ENCODE data around the gene SMYD4. TPM values are rescaled to one million over a fixed set of nuclear protein-coding genes. Genes with fewer than 3 reads are reported as not detected.

Gene SMYD4
- total and polyA plus RNA-seq, 9 of the 15 experiments (the other 6 are each of a cell fraction or from before 2014, with no cell fraction given), result 1.3 to 10.2 (median 6.7) TPM

DNA sequence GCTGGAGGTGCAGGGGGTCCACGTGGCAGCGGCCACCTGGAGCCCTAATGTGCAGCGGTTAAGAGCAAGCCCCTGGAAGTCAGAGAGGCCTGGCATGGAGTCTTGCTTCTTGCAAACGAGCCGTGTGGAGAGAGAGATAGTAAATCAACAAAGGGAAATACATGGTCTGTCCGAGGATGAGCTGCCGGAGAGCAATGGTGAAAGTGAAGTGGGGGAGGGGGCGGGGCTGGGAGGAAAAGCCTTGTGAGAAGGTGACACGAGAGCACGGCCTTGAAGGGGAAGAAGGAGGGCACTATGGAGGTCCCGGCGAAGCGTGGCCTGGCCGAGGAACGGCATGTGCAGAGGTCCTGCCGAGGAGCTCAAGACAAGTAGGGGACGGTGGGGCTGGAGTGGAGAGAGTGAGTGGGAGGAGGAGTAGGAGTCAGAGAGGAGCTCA, 73.9 kb downstream of the SMYD4 start:
- H3K79me2 ChIP-seq (ENCODE audit: control insufficient read depth, insufficient read depth, low read length), result no peaks in the 10 kb centered on the region
- TF ChIP-seq ARID1B (IDR thresholded peaks at IDR 0.05) (0 out of 2 replicates have a peak, but pooled peaks have one; percentile 11), EHMT2 (IDR thresholded peaks at IDR 0.05) (0 out of 2 replicates have a peak, but pooled peaks have one; percentile 13), EGR1 (conservative IDR thresholded peaks at IDR 0.05) (peak; percentile 38; the same call in 1 of the 2 replicates), MTA1 (IDR thresholded peaks at IDR 0.05; ENCODE audit: borderline replicate concordance) (no peak)
- TF ChIP-seq, protein P1, sequence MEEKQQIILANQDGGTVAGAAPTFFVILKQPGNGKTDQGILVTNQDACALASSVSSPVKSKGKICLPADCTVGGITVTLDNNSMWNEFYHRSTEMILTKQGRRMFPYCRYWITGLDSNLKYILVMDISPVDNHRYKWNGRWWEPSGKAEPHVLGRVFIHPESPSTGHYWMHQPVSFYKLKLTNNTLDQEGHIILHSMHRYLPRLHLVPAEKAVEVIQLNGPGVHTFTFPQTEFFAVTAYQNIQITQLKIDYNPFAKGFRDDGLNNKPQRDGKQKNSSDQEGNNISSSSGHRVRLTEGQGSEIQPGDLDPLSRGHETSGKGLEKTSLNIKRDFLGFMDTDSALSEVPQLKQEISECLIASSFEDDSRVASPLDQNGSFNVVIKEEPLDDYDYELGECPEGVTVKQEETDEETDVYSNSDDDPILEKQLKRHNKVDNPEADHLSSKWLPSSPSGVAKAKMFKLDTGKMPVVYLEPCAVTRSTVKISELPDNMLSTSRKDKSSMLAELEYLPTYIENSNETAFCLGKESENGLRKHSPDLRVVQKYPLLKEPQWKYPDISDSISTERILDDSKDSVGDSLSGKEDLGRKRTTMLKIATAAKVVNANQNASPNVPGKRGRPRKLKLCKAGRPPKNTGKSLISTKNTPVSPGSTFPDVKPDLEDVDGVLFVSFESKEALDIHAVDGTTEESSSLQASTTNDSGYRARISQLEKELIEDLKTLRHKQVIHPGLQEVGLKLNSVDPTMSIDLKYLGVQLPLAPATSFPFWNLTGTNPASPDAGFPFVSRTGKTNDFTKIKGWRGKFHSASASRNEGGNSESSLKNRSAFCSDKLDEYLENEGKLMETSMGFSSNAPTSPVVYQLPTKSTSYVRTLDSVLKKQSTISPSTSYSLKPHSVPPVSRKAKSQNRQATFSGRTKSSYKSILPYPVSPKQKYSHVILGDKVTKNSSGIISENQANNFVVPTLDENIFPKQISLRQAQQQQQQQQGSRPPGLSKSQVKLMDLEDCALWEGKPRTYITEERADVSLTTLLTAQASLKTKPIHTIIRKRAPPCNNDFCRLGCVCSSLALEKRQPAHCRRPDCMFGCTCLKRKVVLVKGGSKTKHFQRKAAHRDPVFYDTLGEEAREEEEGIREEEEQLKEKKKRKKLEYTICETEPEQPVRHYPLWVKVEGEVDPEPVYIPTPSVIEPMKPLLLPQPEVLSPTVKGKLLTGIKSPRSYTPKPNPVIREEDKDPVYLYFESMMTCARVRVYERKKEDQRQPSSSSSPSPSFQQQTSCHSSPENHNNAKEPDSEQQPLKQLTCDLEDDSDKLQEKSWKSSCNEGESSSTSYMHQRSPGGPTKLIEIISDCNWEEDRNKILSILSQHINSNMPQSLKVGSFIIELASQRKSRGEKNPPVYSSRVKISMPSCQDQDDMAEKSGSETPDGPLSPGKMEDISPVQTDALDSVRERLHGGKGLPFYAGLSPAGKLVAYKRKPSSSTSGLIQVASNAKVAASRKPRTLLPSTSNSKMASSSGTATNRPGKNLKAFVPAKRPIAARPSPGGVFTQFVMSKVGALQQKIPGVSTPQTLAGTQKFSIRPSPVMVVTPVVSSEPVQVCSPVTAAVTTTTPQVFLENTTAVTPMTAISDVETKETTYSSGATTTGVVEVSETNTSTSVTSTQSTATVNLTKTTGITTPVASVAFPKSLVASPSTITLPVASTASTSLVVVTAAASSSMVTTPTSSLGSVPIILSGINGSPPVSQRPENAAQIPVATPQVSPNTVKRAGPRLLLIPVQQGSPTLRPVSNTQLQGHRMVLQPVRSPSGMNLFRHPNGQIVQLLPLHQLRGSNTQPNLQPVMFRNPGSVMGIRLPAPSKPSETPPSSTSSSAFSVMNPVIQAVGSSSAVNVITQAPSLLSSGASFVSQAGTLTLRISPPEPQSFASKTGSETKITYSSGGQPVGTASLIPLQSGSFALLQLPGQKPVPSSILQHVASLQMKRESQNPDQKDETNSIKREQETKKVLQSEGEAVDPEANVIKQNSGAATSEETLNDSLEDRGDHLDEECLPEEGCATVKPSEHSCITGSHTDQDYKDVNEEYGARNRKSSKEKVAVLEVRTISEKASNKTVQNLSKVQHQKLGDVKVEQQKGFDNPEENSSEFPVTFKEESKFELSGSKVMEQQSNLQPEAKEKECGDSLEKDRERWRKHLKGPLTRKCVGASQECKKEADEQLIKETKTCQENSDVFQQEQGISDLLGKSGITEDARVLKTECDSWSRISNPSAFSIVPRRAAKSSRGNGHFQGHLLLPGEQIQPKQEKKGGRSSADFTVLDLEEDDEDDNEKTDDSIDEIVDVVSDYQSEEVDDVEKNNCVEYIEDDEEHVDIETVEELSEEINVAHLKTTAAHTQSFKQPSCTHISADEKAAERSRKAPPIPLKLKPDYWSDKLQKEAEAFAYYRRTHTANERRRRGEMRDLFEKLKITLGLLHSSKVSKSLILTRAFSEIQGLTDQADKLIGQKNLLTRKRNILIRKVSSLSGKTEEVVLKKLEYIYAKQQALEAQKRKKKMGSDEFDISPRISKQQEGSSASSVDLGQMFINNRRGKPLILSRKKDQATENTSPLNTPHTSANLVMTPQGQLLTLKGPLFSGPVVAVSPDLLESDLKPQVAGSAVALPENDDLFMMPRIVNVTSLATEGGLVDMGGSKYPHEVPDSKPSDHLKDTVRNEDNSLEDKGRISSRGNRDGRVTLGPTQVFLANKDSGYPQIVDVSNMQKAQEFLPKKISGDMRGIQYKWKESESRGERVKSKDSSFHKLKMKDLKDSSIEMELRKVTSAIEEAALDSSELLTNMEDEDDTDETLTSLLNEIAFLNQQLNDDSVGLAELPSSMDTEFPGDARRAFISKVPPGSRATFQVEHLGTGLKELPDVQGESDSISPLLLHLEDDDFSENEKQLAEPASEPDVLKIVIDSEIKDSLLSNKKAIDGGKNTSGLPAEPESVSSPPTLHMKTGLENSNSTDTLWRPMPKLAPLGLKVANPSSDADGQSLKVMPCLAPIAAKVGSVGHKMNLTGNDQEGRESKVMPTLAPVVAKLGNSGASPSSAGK (IDR thresholded peaks at IDR 0.05), result peak; percentile 25; the same call in 1 of the 2 replicates
- TF ChIP-seq, protein P2, sequence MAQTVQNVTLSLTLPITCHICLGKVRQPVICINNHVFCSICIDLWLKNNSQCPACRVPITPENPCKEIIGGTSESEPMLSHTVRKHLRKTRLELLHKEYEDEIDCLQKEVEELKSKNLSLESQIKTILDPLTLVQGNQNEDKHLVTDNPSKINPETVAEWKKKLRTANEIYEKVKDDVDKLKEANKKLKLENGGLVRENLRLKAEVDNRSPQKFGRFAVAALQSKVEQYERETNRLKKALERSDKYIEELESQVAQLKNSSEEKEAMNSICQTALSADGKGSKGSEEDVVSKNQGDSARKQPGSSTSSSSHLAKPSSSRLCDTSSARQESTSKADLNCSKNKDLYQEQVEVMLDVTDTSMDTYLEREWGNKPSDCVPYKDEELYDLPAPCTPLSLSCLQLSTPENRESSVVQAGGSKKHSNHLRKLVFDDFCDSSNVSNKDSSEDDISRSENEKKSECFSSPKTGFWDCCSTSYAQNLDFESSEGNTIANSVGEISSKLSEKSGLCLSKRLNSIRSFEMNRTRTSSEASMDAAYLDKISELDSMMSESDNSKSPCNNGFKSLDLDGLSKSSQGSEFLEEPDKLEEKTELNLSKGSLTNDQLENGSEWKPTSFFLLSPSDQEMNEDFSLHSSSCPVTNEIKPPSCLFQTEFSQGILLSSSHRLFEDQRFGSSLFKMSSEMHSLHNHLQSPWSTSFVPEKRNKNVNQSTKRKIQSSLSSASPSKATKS (CRISPR knock-in tag; IDR thresholded peaks at IDR 0.05), result no peak

More for the DNA sequence above, 73.9 kb downstream of the SMYD4 start:
- Histone ChIP-seq H3K4me3 (no peak overlapping the region), H3K9me3 (replicated peaks; ENCODE audit: control insufficient read depth, insufficient read depth, low read depth, low read length) (no peaks in the 10 kb centered on the region), H3K4me1 (replicated peaks in 1 of 2; ENCODE audit: control insufficient read depth in 2 of 2, insufficient read depth in 2 of 2, low read length in 2 of 2) (peaks cover 8 to 37% of the 10 kb centered on the region in 2 experiments; a peak in 4 of 5 replicates), H3K36me3 (ENCODE audit: control insufficient read depth, insufficient read depth, low read length) (no peaks in the 10 kb centered on the region), H3K4me2 (ENCODE audit: insufficient read depth, low read length) (peak overlapping the region; percentile 41; the same call in 1 of the 2 replicates), H3K27ac (ENCODE audit: extremely low read depth, low read depth, low read length) (no peak overlapping the region; the same call in 2 of the 3 replicates), H3K27me3 (ENCODE audit: control insufficient read depth in 2 of 2, insufficient read depth in 2 of 2, low read length in 2 of 2) (no peaks in the 10 kb centered on the region), H4K20me1 (replicated peaks; ENCODE audit: control insufficient read depth, insufficient read depth, low read length) (no peaks in the 10 kb centered on the region), H3K9me1 (ENCODE audit: control insufficient read depth, insufficient read depth, low read length) (no peaks in the 10 kb centered on the region), H3K9ac (ENCODE audit: insufficient read depth in 1 of 2, low read depth in 2 of 2, low read length in 2 of 2) (peak overlapping the region in 1 of 2 experiments; percentile 82; a peak in 2 of 4 replicates), H2AFZ (ENCODE audit: low read depth, low read length) (peak overlapping the region; percentile 84)
- DNase-seq (ENCODE audit: extremely low read depth in 1 of 4, low spot score in 3 of 4) (peak in 3 of 4 experiments; percentile 32 to 53 (median 37)), ATAC-seq (peak; percentile 69), FAIRE-seq (no peak)
- intact Hi-C loops (cut with micrococcal nuclease), result no loop called here
- POLR2A ChIA-PET, result interaction anchor here (0.7 to 1.2 kb wide), 2 partner anchors 10 to 192 kb away, joined by 3 read pairs; no protein-coding TSS in a partner anchor
- CTCF ChIA-PET (ENCODE audit: low intra/inter-chr PET ratio), result no interaction called here
- no TSS peak for BruUV-seq (replicated peaks)
- WGBS (ENCODE audit: insufficient coverage, low coverage, missing lambda C conversion rate), result 64% methylated on average over 8 of the region's 17 CpGs
- in situ Hi-C loops (cut with MboI), result no loop called here

Data from K562 (cell line).